Kidney tubule cell (primary cell): Measurements from ENCODE around the gene EHMT1.

Experiments used
- DNase-seq: peaks from one replicate; pipeline ENCODE4 v3.0.0-alpha.2; 2018; ENCODE audit warnings: low spot score

Gene EHMT1

DNA sequence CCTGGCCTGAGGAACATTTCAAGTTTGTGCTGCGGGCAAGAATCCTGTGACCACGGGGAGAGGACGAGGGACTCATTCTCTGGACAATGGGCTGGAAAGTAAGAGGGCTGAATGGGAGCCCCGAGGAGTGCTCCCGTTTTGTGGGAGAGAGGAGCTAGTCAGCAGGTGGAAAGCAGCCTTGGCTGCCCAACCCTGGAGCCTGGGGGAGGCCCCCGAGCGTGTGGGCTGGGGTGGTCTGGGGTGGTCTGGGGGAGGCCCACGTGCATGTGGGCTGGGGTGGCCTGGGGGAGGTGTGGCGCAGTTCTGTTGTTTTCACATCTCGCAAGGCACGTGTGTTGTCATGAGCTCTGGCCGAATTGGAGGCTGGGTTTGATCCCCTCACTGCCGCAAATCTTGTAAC, 27.5 kb downstream of the EHMT1 start:
- no peak for DNase-seq

DNA sequence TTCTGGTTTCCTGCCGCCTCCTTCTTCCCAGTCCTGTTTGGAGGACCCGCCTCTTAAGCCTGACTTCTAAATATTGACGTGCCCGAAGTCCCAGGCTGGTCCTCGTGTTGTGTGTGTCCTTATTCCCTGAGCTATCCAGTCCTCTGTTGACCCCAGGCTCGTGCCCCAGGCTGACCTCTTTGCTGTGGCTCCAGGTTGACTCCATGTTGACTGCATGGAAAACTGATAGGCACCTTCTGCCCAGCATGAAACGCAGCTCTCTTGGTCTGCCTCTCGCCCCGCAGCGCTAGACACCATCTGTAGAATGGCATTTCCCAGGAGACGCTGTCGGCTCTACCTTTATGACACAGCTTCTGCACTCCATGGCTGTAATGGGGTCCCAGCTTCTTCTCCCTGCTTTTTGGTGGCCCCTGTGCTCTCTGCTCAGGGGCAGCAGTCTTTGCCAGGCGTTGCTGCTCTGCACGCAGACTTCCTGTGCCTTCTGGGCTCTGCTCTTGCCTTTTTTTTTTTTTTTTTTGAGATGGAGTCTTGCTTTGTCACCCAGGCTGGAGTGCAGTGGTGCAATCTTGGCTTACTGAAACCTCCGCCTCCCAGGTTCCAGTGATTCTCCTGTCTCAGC, 28.4 kb downstream of the EHMT1 start:
- no peak for DNase-seq

DNA sequence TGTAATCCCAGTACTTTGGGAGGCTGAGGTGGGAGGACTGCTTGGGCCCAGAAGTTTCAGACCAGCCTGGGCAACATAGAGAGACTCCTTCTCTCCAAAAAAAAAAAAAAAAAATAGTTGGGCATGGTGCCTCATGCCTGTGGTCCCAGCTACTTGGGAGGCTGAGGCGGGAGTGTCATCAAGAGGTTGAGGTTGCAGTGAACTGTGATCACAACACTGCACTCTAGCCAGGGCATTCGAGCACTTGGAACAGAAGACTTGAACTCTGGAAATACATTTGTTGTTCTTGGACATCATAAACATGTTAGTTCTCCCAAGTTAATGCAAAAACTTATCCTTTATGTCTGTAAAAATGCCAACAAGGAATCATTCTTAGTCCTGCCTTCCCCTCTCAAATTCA, 29.6 kb downstream of the EHMT1 start:
- DNase-seq = no peak

DNA sequence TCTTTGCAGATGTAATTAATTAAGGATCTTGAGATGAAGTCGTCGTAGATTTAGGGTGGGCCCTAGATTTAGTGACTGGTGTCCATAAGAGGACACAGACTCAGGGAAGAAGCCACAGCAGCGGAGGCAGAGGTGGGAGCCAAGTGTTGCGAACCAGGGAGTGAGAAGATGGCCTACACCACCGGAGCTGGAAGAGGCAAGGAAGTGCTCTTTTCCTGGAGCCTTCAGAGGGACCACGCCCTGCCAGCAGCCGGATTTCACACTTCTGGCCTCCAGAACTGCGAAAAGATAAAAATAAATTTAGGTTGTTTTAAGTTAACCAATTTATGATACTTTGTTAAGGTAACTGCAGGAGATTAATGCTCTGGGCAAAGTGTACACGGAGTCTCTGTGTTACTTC, 30.7 kb downstream of the EHMT1 start:
- DNase-seq = no peak

DNA sequence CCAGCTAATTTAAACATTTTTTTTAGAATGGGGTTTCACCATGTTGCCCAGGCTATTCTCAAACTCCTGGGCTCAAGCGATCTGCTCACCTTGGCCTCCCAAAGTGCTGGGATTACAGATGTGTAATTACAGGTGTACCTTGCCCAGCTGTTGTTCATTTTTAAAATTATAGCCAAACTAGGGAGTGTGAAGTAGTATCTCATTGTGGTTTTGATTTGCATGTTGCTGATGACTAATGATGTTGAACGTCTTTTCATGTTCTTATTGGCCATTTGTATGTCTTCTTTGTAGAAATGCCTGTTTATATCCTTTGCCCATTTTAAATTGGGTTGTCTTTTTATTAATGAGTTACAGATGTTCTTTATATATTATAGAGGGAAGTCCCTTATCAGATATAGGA, 31.5 kb downstream of the EHMT1 start:
- no peak for DNase-seq

DNA sequence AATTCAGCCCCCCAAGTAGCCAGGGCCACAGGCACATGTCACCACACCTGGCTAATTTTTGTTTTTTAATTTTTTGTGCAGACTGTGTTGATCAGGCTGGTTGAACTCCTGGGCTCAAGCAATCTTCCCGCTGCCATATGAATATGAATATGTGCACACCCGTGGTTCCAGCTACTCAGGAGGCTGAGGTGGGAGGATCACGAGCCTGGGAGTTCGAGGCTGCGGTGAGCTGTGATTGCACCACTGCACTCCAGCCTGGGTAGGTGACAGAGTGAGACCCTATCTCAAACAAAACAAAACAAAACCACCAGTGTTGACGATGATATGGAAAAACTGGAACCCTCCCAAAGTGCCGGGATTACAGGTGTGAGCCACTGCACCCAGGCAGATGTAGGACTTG, 32.0 kb downstream of the EHMT1 start:
- DNase-seq = no peak

DNA sequence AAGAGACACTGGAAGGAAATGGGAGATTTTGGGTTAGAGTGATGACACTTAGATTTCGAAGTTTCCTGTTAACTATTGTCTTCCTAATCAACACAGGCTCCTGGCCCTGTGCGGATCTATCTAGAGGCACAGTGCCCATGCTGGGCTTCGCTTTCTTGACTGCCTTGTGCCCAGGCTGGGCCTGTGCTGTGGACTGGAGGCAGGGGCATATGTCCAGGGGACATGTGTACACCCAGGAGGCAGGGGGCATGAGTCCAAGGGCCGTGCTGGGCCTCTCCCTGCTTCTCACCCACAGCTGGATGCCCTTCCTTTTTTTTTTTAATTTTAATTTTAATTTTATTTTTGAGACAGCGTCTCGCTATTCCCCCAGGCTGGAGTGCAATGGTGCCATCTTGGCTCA, 37.6 kb downstream of the EHMT1 start:
- DNase-seq = no peak

DNA sequence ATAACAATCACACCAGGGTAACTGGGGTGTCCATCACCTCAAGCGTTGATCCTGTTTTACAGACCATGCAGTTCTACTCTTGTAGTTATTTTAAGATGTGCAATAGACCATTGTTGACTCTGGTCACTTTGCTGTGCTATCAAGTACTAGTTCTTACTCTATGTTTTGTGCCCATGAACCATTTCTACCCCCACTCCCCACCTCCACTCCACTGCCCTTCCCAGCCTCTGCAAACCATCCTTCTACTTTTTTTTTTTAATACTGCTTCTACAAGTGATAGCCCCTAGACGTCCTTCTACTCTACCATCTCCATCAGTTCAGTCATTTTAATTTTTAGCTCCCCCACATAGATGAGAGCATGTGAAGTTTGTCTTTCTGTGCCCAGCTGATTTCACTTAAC, 38.8 kb downstream of the EHMT1 start:
- no peak for DNase-seq

DNA sequence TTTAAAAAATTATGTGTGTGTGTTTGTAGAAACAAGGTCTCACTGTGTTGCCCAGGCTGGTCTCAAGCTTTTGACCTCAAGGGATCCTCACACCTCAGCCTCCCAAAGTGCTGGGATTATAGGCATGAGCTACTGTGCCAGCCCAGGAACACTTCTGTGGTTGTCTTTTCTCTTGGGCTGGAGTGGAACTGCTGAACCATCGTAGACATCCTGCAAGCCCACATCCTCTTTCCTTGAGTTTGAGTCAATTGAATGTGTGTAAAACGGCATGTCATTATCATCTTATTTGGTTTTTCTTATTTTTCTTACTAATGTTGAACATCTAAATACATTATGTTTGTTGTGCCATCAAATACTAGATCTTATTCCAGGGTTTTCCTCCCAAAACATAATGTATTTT, 40.0 kb downstream of the EHMT1 start:
- DNase-seq = no peak

DNA sequence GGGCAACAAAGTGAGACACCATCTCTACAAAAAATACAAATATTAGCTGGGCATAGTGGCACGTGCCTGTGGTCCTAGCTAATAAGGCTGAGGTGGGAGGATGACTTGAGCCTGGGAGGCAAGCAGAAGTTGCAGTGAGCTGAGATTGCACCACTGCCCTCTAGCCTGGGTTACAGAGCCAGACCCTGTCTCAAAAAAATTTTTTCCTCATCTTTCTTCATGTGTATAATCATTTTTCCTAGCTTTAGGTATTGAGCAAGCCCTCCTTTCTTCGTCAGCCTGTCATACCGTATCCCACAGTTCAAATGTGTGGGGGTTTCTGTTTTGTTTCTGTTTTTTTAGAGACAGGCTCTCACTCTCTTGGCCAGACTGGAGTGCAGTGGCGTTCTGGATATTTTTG, 41.3 kb downstream of the EHMT1 start:
- DNase-seq = no peak

DNA sequence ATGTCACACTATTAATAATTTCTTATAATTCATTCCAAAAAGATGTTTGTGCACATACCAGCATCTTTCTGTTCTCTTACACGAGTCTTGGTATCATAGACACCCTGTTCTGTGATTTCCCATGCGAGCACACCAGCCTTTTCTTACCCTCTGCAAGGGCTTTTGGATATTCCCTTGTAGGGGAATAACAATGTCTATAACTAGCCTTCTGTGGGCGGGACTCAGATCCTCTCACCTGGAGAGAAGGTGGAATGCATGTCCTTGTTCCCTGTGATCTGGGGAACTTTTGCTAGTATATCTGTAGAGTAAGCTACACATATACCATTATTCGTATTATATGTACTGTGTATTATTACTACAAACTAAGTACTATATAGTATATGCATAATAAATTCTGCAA, 44.8 kb downstream of the EHMT1 start:
- no peak for DNase-seq

DNA sequence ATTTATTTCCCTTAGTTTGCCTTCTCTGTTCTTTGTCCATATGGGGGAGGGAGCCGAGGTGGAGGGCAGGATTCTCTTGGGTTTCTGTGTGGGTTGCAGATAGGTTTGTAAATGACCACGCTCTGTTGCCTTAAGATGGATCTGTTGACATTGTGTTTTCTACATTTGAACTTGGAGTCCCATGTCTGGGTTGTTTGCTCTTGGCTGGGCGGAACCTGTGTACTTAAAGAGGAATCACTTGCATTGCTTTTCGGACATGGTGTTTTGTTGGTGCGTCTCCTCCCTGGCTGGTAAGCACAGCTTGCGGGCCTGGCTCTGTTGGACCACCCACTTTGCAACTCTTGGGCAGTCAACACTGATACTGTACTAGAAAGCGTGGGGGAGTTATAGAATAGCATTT, 45.9 kb downstream of the EHMT1 start:
- DNase-seq = no peak

DNA sequence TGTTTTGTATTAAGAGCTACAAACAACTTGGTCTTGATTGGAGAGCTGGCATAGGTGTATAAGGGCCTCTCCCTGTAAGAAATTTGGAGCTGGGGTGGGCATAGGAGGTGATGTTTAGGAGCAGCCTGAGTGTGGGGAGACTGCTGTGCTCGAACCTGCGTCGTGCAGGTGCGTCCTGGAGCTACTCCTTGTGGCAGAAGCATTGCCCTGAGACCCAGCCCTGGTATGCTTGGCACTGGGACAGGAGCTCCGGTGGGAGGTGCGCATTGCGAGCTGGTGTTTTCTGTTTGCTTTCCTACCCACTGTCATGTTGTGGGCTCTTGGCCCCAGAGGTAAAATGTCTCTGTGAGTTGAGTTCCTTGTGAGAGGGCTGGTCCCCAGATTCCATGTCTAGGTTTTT, 46.4 kb downstream of the EHMT1 start:
- no peak for DNase-seq

DNA sequence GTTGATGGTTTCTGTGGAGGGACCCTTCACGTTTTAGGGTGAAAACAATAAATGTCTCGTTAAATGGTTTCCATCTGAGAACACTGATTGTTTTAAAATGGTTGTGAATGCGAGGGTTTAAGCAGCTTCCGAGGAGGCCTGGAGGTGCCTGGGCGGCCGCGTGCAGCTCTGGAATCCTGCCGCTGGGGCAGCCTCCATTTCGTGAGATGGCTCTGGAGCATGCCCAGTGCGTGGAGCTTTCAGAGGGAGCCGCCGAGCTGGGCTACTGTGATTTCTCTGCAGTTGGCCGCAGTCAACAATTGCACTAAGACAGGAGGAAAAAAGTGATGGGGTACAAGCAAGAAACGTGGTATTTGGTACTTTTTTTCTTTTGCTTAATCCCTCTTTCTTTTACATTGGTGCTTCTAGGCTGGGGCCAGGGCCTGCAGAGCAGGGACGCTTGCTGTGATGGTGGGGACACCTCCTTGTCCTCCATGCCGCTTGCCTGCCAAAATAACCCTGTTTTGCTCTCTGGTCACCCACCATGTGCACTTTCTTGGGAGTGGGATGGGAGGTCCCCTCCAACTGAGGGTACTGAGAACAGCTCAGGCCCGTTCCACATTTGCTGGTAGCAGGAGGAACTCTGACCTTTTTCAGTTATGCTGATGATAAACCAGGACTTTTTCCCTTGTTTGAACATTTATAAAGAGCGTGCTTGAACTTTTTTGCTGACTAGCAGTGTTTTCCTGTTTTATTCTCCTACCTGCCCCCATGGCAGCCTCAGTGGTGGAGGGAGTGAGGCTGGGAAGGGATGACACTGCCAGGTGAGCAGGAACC, 47.1 kb downstream of the EHMT1 start:
- DNase-seq = no peak

DNA sequence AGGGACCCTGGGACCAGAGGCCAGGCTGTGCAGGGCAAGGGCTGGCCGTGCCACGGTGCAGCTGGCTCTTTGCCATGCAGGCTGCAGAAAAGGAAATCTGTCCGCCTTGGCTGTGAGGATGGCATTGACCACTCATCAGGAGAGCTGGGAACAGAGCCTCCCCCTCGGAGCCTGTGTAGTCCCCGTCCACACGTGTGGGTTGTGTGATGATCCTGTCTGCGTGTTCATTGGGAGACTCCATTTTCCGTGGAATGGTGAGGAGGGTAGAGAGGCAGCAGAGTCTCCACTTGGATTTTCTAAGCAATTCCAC, 47.7 kb downstream of the EHMT1 start:
- DNase-seq = no peak

DNA sequence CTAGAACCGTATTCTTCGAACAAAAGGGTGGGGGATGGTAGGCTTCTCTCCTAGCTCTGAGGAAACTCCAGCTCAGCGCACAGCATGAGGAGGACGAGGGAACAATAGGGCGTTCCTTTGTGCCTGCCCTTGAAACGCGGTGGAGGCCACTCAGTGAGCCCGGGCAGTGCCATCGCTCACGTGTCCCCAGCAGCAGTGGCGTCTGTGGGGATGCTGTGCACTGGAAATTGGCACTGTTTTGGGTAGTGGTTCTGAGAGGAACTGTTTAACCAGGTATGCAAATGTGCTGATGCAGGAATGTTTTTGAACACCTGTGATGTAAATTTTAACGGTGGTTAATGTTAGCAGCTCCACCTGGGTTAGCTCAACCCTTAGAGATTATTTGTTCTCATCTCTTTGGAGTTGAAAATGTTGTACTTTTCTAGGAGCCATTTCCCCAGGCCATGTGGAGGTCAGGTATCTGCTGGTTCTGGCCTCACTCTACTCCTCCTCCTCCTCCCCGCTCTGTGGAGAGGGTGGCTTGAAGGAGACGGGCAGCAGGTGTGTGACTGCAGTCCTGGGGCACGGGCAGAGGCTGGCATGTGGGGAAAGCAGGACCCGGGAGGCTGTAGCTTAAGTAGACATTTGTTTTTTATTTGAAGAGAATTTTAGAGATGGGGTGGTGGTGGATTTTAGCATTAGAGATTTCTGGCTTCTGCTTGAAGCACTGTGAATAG, 48.3 kb downstream of the EHMT1 start:
- no peak for DNase-seq

DNA sequence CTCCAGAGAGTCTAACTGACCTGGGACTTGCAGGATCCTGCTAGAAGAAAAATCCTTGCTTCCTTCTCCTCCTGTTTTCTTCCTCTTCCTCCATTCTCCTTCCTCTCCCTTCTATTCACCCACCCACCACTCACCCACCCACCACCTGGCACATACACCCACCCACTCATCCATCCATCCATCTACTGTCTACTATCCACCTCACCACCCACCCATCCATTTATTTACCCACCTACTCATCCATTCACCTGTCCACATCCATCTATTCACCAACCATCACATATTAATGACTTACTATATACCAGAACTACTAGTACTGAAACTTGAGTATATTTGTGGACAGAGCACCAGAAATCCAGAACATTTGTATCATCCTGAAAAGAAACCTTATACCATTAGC, 49.4 kb downstream of the EHMT1 start:
- no peak for DNase-seq

DNA sequence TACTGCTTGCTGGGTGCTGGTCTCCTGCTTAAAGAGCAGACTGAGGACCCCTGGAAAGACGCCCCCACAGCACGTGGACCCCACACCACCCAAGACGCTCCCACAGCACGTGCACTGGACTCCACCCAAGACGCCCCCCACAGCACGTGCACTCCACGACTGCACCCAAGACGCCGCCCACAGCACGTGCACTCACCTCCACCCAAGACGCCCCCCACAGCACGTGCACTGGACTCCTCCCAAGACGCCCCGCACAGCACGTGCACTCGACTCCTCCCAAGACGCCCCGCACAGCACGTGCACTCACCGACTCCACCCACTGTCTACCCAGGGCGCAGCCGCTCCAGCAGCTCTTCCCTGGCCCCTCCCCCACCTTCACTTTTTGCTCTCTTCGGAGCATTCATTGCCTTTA, 50.5 kb downstream of the EHMT1 start:
- DNase-seq = no peak

DNA sequence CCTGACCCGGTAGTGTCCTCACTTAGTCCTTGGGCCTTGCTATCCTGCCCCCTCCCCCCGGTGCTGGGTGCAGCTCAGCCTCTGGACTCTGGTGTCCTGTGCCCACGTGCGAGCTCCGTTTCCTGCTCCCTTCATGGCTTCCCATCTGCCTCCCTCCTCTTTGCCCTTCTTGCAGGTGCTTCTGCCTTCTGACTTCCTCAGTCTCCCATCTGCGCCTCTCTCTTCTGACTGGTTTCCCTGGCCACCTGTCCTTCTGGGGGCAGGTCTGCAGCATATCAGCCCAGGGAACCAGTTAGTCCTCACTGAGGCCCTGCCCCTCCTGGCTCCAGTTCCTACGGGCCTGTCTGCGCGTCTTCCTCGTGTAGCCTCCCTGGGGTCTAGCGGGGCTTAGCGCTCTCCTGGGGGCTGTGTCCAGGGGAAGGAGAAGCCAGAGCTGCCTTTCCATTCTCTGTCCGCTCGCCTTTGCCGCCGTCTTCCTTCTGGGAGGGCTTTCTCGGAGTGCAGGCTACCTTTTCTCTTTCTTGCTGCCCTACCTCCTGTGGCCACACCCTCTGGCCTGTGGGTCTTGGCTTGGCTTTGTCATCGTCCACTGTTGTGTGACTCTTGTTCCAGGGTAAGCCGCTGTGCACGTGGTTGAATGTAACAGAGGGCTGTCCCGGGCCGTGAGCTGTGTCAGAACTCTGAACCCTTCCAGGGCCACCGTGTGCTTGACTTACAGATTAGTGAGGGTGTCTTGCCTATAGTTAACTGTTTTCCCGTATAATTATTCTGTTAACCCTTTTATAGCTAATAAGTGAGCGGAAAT, 51.8 kb downstream of the EHMT1 start:
- DNase-seq = peak; percentile 82

DNA sequence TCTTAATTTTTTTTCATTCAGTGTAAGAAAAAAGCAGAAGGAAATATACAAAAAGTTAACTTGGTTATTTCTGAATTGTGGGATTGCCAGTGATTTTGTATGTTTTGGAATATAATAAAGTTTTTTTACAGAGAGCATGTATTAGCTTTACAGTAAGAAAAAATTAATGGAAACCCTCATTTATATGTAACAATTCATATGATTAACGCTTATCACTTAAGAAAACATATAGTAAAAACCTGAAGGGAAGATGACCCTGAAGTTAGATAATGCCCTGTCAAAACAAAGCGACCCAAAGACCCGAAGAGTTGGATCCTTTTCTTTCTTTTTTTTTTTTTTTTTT, 52.4 kb downstream of the EHMT1 start:
- no peak for DNase-seq

DNA sequence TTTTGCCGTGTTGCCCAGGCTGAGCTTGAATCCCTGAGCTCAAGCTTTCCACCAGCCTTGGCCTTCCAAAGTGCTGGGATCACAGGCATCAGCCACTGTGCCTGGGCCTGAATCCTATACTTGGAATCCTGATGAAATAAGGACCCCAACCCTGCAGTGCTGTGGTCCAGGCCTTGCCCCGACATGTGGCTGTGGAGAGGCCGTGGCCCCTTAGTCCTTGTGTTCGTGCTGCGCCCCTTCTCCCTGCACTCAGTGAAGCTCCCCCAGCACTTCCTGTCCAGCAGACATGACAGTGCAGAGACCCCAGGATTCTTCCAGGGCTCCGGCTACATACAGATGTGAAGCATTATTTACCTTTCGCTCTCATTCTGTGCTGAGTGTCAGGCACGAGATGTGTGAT, 52.9 kb downstream of the EHMT1 start:
- no peak for DNase-seq

DNA sequence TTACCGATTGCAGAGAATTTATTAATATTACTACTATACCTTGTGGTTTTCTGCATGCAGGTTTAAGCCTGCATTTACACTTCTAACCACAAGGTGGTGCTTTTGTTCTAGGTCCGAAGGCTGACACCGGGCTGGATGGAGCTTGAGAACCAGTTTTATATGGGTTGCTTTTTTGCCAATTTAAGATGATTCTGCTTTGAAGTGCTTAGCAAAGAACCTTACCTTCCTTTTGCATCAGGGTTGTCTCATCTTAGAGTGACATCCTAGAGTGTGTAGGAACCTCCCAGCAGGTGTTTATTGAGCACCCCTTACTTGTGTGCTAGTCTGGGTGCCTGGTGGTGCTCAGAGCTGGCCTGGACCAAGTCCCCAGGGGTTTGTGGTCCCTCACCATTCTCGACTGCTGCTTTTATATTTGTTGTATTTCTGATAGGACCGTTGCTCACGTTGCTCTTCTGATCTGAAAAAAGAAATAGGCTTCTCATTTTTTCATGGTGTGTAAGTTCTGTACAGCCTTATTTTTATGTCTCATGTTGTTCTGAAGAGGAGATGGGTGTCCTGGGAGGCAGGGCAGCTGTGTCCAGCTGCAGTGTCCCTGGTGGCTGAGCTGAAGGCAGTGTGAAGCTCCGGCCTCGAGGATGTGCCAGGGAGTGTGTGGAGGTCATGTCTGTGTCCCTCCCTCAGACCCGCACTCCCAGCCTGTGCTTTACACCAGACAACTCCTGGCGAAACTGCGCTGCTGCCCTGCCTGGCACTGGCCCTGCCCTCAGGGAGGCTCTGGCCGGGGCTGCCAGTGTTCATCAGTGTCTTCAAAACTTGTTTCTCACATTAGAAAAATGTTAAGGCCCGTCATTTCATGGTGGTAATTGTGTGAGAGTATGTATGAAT, 54.3 kb downstream of the EHMT1 start:
- peak; percentile 66 for DNase-seq
